ENCODE measurements around the gene GRAMD1A.
A peak's percentile ranks its signal among the peaks of the same experiment; 100 is the strongest.
"Not testable (repeated sequence)": the region's sequence is repeated elsewhere in the genome, so short reads cannot be mapped to it uniquely, and the experiment has no call there.

The GRAMD1A gene

GRCh38 chr19:34979819-34980640 is 20.1 kb upstream of the GRAMD1A start:
- DNase-seq, result no peak

GRCh38 chr19:34982275-34982674 is 17.8 kb upstream of the GRAMD1A start:
- no peak for DNase-seq

GRCh38 chr19:34983786-34984185 is 16.3 kb upstream of the GRAMD1A start:
- no peak for DNase-seq

- no peak for DNase-seq
Observed at GRCh38 chr19:34984287-34984686, 15.8 kb upstream of the GRAMD1A start.

- no peak for DNase-seq
Observed at GRCh38 chr19:34985249-34986022, 14.7 kb upstream of the GRAMD1A start.

- DNase-seq, result no peak
Observed at GRCh38 chr19:34988119-34988518, 12.0 kb upstream of the GRAMD1A start.

- no peak for DNase-seq
Observed at GRCh38 chr19:34989298-34989697, 10.8 kb upstream of the GRAMD1A start.

GRCh38 chr19:34990578-34991192 is 9.4 kb upstream of the GRAMD1A start:
- no peak for DNase-seq

GRCh38 chr19:34991542-34992333 is 8.4 kb upstream of the GRAMD1A start:
- no peak for DNase-seq

- not testable (repeated sequence) for DNase-seq
Observed at GRCh38 chr19:34992582-34992981, 7.5 kb upstream of the GRAMD1A start.

GRCh38 chr19:34994286-34994642 is 5.9 kb upstream of the GRAMD1A start:
- DNase-seq, result no peak

- no peak for DNase-seq
Observed at GRCh38 chr19:34994643-34995541, 5.2 kb upstream of the GRAMD1A start.

GRCh38 chr19:34995551-34995950 is 4.6 kb upstream of the GRAMD1A start:
- no peak for DNase-seq

- DNase-seq, result no peak
Observed at GRCh38 chr19:34997071-34997617, 3.0 kb upstream of the GRAMD1A start.

GRCh38 chr19:34998224-34998623 is 1.9 kb upstream of the GRAMD1A start:
- not testable (repeated sequence) for DNase-seq

- DNase-seq, result no peak
Observed at GRCh38 chr19:34998777-34999497, 1.2 kb upstream of the GRAMD1A start.

- DNase-seq, result no peak
Observed at GRCh38 chr19:35000338-35000646, 169 bp downstream of the GRAMD1A start.

- DNase-seq, result peak; percentile 34
Observed at GRCh38 chr19:35000647-35001501, 751 bp downstream of the GRAMD1A start.

- DNase-seq, result no peak
Observed at GRCh38 chr19:35002037-35002535, 2.0 kb downstream of the GRAMD1A start.

Measured in KG1 (cell line).